Measurements from ENCODE around the gene TBC1D13. TPM values are rescaled to one million over a fixed set of nuclear protein-coding genes. Genes with fewer than 3 reads are reported as not detected.

Gene TBC1D13
- total and polyA plus RNA-seq, 10 of the 15 experiments (the other 5 are each of a cell fraction or from before 2014, with no cell fraction given): 3.0 to 23.1 (median 16.5) TPM

GRCh38 chr9:128838338-128838737 is 51.3 kb downstream of the TBC1D13 start:
- in situ Hi-C loops (cut with MboI) (no loop called here), intact Hi-C loops (cut with micrococcal nuclease; ENCODE audit: unreplicated experiment) (no loop called here)
- no peak overlapping the region for H3K4me3 ChIP-seq
- no peaks in the 10 kb centered on the region for H4K20me1 ChIP-seq (ENCODE audit: control insufficient read depth, insufficient read depth)
- no peak overlapping the region for H3K27ac ChIP-seq (ENCODE audit: control insufficient read depth, insufficient read depth)
- ATAC-seq (no peak), FAIRE-seq (no peak), DNase-seq (ENCODE audit: low read depth, low spot score) (no peak)
- SMC1A ChIA-PET (ENCODE audit: uncharacterized antibody, unreplicated experiment): no interaction called here
- POLR2A ChIA-PET: interaction anchor here (0.6 to 1.3 kb wide), 2 partner anchors 20 to 544 kb away, joined by 3 to 5 read pairs; partner anchors contain the start of gene ENDOG
- no peaks in the 10 kb centered on the region for H3K9me3 ChIP-seq (replicated peaks; ENCODE audit: control insufficient read depth, insufficient read depth, low read length)
- no peaks in the 10 kb centered on the region for H3K79me2 ChIP-seq (ENCODE audit: control insufficient read depth, insufficient read depth, low read length)
- H3K9ac ChIP-seq (ENCODE audit: control insufficient read depth, insufficient read depth, low read length): no peak overlapping the region
- no peaks in the 10 kb centered on the region for H3K4me1 ChIP-seq (ENCODE audit: control insufficient read depth, insufficient read depth, low read length)
- H3K36me3 ChIP-seq (ENCODE audit: control insufficient read depth in 2 of 2, insufficient read depth in 2 of 2, low read length in 1 of 2): peaks cover 0 to 2% of the 10 kb centered on the region in 2 experiments; a peak in 1 of 4 replicates
- no TSS peak for BruUV-seq (replicated peaks)
- 69% methylated on average over 3 of the region's 3 CpGs for WGBS (ENCODE audit: insufficient coverage, insufficient replicate concordance, low lambda C conversion rate, missing lambda C conversion rate)
- TF ChIP-seq MYB (IDR thresholded peaks at IDR 0.05; ENCODE audit: borderline replicate concordance, low read depth, low read length): no peak
- no peak for TF ChIP-seq KDM1A (IDR thresholded peaks at IDR 0.05; ENCODE audit: borderline replicate concordance)
- no peak for TF ChIP-seq JUNB (IDR thresholded peaks at IDR 0.05)
- no peak for TF ChIP-seq FOXM1 (IDR thresholded peaks at IDR 0.05; ENCODE audit: low read depth, low read length)
- no peak for TF ChIP-seq ZNF207 (IDR thresholded peaks at IDR 0.05; ENCODE audit: borderline replicate concordance)
- no peak for TF ChIP-seq TBL1XR1 (IDR thresholded peaks at IDR 0.05; ENCODE audit: low read depth, low read length)
- TF ChIP-seq CBFB (IDR thresholded peaks at IDR 0.05; ENCODE audit: low read depth): no peak
- TF ChIP-seq NFYA (IDR thresholded peaks at IDR 0.05; ENCODE audit: borderline replicate concordance, low read depth, low read length): no peak
- TF ChIP-seq ETV6 (conservative IDR thresholded peaks at IDR 0.05 in 1 of 2, IDR thresholded peaks at IDR 0.05 in 1 of 2; ENCODE audit: borderline replicate concordance in 1 of 2, low read depth in 1 of 2): no peak
- TF ChIP-seq MTA3 (IDR thresholded peaks at IDR 0.05; ENCODE audit: borderline replicate concordance, low read length): no peak
- TF ChIP-seq CHD1 (IDR thresholded peaks at IDR 0.05; ENCODE audit: low read depth, low read length): no peak
- no peak for TF ChIP-seq SPI1 (IDR thresholded peaks at IDR 0.05; ENCODE audit: borderline replicate concordance, insufficient read depth, low read depth, low read length)
- TF ChIP-seq POLR2AphosphoS2 (IDR thresholded peaks at IDR 0.05; ENCODE audit: low read depth, low read length): no peak
- no peak for TF ChIP-seq WRNIP1 (IDR thresholded peaks at IDR 0.05; ENCODE audit: borderline replicate concordance, low read depth, low read length)
- TF ChIP-seq CREB1 (IDR thresholded peaks at IDR 0.05; ENCODE audit: low read depth): no peak
- no peak for TF ChIP-seq FOXK2 (IDR thresholded peaks at IDR 0.05)
- RAD21 ChIA-PET (ENCODE audit: unreplicated experiment): no interaction called here
- H3K4me2 ChIP-seq (ENCODE audit: control insufficient read depth, insufficient read depth): no peak overlapping the region
- H3K27me3 ChIP-seq (replicated peaks in 1 of 2; ENCODE audit: control insufficient read depth in 2 of 2, insufficient read depth in 2 of 2, low read length in 1 of 2): no peaks in the 10 kb centered on the region
- no peak overlapping the region for H2AFZ ChIP-seq (ENCODE audit: control insufficient read depth, low read depth, low read length)
- CTCF ChIA-PET: interaction anchor here (0.6 kb wide), 2 partner anchors 9 to 616 kb away, joined by 4 read pairs; partner anchors contain the start of gene SPOUT1
